MCF 10A (cell line): ENCODE results near the gene NPM3. TPM values are rescaled to one million over a fixed set of nuclear protein-coding genes. Genes with fewer than 3 reads are reported as not detected.

Experiments used
- BruUV-seq: library from RNA; stranded (reverse); fragments of 400-500 nt; replicated peaks from 2 replicates; lab custom pipeline; 2021; lab: Mats Ljungman, UMichigan
- CTCF ChIA-PET: fragments of 300-600 bp; sonication (Branson Sonifier 250); formaldehyde crosslinking; extraction: SDS; loops from one replicate; lab custom pipeline; 2021; ENCODE audit warnings: antibody characterized with exemption, inconsistent platforms; lab: Yijun Ruan, JAX
- POLR2A ChIA-PET: fragments of 300-600, 350-650 bp; sonication (Branson Sonifier 250); formaldehyde crosslinking; extraction: SDS; loops from one replicate; lab custom pipeline; 2020; ENCODE audit warnings: antibody characterized with exemption, inconsistent platforms; lab: Yijun Ruan, JAX
- DNase-seq: peaks from one replicate; pipeline ENCODE4 v3.0.0-alpha.2; 2018; ENCODE audit not compliant: unreplicated experiment
- H3K27ac Mint-ChIP-seq: one replicate; pipeline ENCODE4 v1.8.0; 2022; ENCODE audit warnings: mild to moderate bottlenecking, low read depth, mixed read lengths; ENCODE audit not compliant: unreplicated experiment
- H3K27me3 Mint-ChIP-seq: one replicate; pipeline ENCODE4 v1.8.0; 2022; ENCODE audit warnings: mixed read lengths; ENCODE audit not compliant: insufficient read depth, unreplicated experiment
- H3K36me3 Mint-ChIP-seq: one replicate; pipeline ENCODE4 v1.8.0; 2022; ENCODE audit warnings: mild to moderate bottlenecking, moderate library complexity, mixed read lengths; ENCODE audit not compliant: insufficient read depth, unreplicated experiment
- H3K4me1 Mint-ChIP-seq: one replicate; pipeline ENCODE4 v1.8.0; 2022; ENCODE audit warnings: mixed read lengths; ENCODE audit not compliant: insufficient read depth, unreplicated experiment
- H3K4me3 Mint-ChIP-seq: one replicate; pipeline ENCODE4 v1.8.0; 2022; ENCODE audit warnings: mild to moderate bottlenecking, moderate library complexity, mixed read lengths; ENCODE audit not compliant: unreplicated experiment
- H3K9me3 Mint-ChIP-seq: one replicate; pipeline ENCODE4 v1.8.0; 2022; ENCODE audit warnings: mixed read lengths; ENCODE audit not compliant: unreplicated experiment
- intact Hi-C: fragments of 100-400 bp; cut with micrococcal nuclease; formaldehyde crosslinking; loops from 2 replicates; pipeline ENCODE4 v1.14.1; 2022
- total RNA-seq: library from RNA; stranded (reverse); gene quantifications from 2 replicates; pipeline ENCODE4 v1.2.3, GENCODE V29; 2022
- TF ChIP-seq, protein P1 (sequence below): fragments of 200-600 bp; IDR thresholded peaks from one replicate; pipeline ENCODE4 v1.8.0; 2022; ENCODE audit warnings: antibody characterized with exemption, mild to moderate bottlenecking; ENCODE audit not compliant: unreplicated experiment

The NPM3 gene
- total RNA-seq, 1 experiment from 2014 or later = 163 TPM

DNA sequence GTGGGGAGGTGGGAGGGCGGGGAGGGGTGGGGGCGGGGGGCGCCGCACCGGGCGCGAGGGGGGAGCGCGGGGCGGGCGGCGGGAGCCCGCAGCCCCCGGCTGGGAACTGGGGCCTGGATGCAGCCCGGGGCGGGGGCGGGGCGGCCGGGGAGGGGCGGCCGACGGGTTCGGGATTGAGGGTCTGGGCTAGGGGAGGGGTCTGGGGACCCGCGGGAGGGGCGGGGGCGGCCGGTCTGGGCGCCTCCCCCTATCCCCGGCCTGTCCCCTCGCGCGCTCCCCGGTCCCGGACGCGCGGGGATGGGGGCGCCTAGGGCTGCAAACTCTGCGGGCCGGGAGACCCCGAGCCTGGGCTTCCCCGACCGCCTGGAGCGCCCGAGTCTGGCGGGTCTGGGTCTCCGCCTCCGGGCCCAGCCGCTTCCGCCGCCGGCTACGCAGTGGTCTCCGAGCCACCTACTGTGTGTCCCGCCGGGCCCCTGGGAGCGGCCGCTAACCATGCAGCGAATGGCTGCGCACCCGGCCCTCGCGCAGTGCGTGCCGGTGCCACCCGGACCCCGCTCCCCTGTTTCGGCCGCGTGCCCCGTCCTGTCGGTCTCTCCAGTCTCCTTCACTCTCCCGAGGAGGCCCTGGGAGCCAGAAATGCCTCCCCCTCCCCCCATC, 7.0 kb downstream of the NPM3 start:
- Mint-ChIP-seq H3K36me3 (peaks cover 11% of the 10 kb centered on the region), H3K4me1 (peaks cover 4% of the 10 kb centered on the region), H3K9me3 (no peaks in the 10 kb centered on the region), H3K4me3 (peak overlapping the region; percentile 40), H3K27ac (no peak overlapping the region), H3K27me3 (peaks cover 21% of the 10 kb centered on the region)
- intact Hi-C loops = no loop called here
- ChIA-PET POLR2A (no interaction called here), CTCF (no interaction called here)
- BruUV-seq = no TSS peak
- no peak for DNase-seq
- TF ChIP-seq, protein P1, sequence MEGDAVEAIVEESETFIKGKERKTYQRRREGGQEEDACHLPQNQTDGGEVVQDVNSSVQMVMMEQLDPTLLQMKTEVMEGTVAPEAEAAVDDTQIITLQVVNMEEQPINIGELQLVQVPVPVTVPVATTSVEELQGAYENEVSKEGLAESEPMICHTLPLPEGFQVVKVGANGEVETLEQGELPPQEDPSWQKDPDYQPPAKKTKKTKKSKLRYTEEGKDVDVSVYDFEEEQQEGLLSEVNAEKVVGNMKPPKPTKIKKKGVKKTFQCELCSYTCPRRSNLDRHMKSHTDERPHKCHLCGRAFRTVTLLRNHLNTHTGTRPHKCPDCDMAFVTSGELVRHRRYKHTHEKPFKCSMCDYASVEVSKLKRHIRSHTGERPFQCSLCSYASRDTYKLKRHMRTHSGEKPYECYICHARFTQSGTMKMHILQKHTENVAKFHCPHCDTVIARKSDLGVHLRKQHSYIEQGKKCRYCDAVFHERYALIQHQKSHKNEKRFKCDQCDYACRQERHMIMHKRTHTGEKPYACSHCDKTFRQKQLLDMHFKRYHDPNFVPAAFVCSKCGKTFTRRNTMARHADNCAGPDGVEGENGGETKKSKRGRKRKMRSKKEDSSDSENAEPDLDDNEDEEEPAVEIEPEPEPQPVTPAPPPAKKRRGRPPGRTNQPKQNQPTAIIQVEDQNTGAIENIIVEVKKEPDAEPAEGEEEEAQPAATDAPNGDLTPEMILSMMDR = no peak

DNA sequence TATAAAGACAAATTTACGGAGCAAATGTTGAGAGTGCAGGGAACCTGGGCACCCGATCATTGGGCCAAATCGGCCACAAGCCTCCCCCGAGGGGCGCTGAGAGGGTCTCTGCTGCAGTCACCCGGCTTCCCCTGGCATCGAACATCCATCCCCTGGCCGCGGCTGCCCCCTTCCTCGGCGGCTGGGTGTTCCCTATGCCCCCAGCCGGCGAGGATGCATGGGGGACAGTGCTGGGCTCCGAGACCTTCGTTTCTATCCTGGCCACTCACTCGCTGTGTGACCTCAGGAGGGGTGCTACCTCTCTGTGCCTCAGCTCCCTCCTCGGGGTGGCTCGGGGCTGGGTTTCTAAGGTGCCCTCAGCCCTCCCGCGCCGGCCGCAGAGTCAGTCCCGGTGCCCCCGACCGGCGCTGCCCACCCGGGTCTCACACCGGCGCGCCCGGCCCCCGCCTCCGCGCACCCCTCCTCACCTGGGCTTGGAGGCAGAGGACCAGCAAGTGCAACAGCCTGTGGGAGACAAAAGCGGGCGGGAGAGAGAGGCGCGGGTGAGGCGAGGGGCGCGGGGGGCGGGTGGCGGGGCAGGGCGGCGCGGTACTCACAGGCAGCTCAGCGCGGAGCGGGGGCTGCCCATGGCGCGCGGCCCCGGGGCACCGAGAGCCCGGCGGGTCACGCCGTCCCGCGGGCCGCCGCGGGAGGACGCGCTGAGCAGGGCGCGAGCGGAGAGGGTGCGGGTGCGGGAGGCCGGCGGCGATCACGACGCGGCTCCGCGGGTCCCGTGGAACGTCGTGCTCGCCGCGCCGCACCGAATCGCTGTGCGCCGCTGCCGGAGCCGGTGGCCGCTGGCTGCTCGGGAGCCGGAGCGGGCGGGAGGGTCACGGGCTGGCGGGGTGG, 7.7 kb downstream of the NPM3 start, which contains the start of gene FGF8:
FGF8 (minus strand) TSS at position 842 of the 888 bp plus-strand sequence; CDS start at position 628, 214 bp downstream.
- intact Hi-C loops = no loop called here
- H3K4me3 Mint-ChIP-seq = peak within 1 kb of the TSS; percentile 40
- CTCF ChIA-PET = interaction anchor here (0.6 to 1.5 kb wide), 4 partner anchors 45 to 612 kb away, joined by 3 to 6 read pairs (median 4); no protein-coding TSS in a partner anchor

DNA sequence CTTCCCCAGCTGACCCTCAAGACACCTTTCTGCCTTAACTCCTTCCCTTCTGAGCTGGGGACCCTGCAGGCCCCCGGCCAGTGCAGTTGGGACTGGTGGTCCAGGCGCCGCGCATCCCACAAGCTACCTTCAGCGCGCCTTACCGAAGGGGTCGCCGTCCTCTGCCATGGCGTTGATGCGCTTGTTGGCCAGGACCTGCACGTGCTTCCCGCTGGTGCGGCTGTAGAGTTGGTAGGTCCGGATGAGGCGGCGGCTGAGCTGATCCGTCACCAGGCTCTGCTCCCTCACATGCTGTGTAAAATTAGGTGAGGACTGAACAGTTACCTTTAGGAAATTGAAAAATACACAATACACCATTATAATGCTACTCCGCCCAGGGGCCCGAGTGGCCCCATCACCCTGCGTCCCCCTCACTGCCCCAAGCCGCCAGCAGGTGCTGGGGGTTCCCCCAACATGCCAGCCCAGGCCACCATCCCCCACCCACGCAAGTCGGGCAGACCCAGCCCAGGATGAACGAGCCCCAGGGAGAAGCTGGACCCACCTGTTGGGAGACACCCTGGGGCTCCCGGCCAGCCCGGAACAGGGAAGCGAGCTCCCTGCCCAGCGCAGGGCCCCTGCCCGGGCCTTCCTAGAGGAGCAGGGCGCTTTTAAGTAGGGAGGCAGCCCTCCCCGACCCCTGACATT, 8.5 kb downstream of the NPM3 start:
- Mint-ChIP-seq H3K4me3 (no peak overlapping the region), H3K9me3 (no peaks in the 10 kb centered on the region), H3K36me3 (peaks cover 11% of the 10 kb centered on the region), H3K27me3 (peaks cover 21% of the 10 kb centered on the region), H3K4me1 (peaks cover 4% of the 10 kb centered on the region), H3K27ac (no peak overlapping the region)
- TF ChIP-seq, protein P1 = no peak
- no TSS peak for BruUV-seq
- intact Hi-C loops = no loop called here
- ChIA-PET POLR2A (interaction anchor here (0.9 kb wide), 1 partner anchor 187 kb away, joined by 3 read pairs; the partner anchor contains the start of genes DPCD and POLL), CTCF (interaction anchor here (0.6 to 1.5 kb wide), 4 partner anchors 46 to 612 kb away, joined by 3 to 6 read pairs (median 4); no protein-coding TSS in a partner anchor)
- no peak for DNase-seq

More for the DNA sequence above, 7.7 kb downstream of the NPM3 start, which contains the start of gene FGF8:
- Mint-ChIP-seq H3K27me3 (peaks cover 21% of the 10 kb centered on the region), H3K4me1 (peaks cover 4% of the 10 kb centered on the region), H3K36me3 (peaks cover 11% of the 10 kb centered on the region), H3K27ac (no peak within 1 kb of the TSS), H3K9me3 (no peaks in the 10 kb centered on the region)
- TF ChIP-seq, protein P1 = no peak
- POLR2A ChIA-PET = interaction anchor here (0.9 kb wide), 1 partner anchor 188 kb away, joined by 3 read pairs; the partner anchor contains the start of genes DPCD and POLL
- no peak for DNase-seq
- no TSS peak for BruUV-seq
